ENCODE data around the gene GOLGA6A. TPM values are rescaled to one million over a fixed set of nuclear protein-coding genes. Genes with fewer than 3 reads are reported as not detected.

GOLGA6A gene
- total RNA-seq, 1 experiment from 2014 or later: not detected

DNA sequence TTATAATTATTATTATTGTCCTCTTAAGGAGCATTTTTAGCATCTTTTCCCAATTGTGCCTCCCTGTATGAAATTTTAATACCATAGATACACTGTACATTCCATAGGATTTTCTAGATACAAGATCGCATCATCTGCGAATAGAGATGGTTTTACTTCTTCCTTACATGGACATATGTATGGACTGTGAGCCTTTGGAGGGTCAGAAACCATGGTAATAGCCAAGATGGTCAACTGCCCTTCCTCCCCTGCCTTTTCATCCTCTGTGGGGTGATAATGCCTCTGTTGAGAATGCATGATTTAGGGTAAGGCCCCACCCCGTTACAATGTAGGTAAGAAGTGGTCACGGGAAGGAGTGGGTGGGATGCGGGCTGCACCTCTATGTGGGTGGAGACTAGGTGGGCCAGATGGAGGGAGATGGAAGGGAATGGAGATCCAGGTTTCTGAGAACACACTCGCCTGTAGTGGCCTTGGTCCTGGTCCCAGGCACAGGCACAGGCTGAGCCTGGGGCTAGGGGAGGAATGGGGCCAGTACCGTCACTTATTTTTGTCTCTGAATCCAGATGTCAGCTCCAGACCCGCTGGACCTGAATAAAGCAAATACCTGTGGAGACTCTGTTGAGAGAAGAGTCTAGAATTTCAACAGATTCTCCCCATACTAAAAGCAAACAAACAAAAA lies 31.7 kb downstream of the GOLGA6A start:
- TF ChIP-seq, protein P1, sequence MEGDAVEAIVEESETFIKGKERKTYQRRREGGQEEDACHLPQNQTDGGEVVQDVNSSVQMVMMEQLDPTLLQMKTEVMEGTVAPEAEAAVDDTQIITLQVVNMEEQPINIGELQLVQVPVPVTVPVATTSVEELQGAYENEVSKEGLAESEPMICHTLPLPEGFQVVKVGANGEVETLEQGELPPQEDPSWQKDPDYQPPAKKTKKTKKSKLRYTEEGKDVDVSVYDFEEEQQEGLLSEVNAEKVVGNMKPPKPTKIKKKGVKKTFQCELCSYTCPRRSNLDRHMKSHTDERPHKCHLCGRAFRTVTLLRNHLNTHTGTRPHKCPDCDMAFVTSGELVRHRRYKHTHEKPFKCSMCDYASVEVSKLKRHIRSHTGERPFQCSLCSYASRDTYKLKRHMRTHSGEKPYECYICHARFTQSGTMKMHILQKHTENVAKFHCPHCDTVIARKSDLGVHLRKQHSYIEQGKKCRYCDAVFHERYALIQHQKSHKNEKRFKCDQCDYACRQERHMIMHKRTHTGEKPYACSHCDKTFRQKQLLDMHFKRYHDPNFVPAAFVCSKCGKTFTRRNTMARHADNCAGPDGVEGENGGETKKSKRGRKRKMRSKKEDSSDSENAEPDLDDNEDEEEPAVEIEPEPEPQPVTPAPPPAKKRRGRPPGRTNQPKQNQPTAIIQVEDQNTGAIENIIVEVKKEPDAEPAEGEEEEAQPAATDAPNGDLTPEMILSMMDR (IDR thresholded peaks at IDR 0.05; ENCODE audit: unreplicated experiment): no peak
- no peak overlapping the region for H3K4me3 Mint-ChIP-seq (ENCODE audit: low read depth, unreplicated experiment)
- no TSS peak for BruUV-seq (replicated peaks)
- no peaks in the 10 kb centered on the region for H3K9me3 Mint-ChIP-seq (ENCODE audit: low read depth, unreplicated experiment)
- DNase-seq: no peak
- peaks cover 30% of the 10 kb centered on the region for H3K4me1 Mint-ChIP-seq (ENCODE audit: low read depth, unreplicated experiment)
- peaks cover 9% of the 10 kb centered on the region for H3K36me3 Mint-ChIP-seq (ENCODE audit: insufficient read depth, unreplicated experiment)
- intact Hi-C loops (cut with micrococcal nuclease; ENCODE audit: unreplicated experiment): loop anchor here (5.0 kb wide), 2 partner anchors 78 to 257 kb away; no protein-coding TSS in a partner anchor
- CTCF ChIA-PET: interaction anchor here (0.9 kb wide), 1 partner anchor 78 kb away, joined by 4 read pairs; no protein-coding TSS in a partner anchor
- no peaks in the 10 kb centered on the region for H3K27me3 Mint-ChIP-seq (ENCODE audit: unreplicated experiment)
- no peak overlapping the region for H3K27ac Mint-ChIP-seq (ENCODE audit: unreplicated experiment)

DNA sequence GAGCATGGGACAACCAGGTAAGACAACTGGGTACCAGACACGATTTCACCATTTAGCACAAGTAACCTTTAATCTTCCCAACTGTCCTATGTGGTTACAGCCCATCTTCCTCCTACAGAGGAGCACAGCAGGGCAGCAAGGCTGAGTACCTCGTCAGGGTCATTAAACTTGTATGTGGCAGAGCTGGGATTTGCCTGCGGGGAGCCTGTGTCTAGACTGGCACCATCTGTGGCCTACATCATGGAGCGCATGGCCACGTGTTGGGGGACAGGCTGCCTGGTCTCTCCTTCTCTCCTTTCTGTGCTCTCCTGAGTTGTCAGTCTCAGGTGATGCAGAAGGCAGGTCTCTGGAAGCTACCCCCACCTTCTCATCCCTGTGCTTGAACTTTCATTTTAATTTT lies 32.2 kb downstream of the GOLGA6A start:
- no peak overlapping the region for H3K27ac Mint-ChIP-seq (ENCODE audit: unreplicated experiment)
- no peaks in the 10 kb centered on the region for H3K27me3 Mint-ChIP-seq (ENCODE audit: unreplicated experiment)
- no TSS peak for BruUV-seq (replicated peaks)
- no peak overlapping the region for H3K4me3 Mint-ChIP-seq (ENCODE audit: low read depth, unreplicated experiment)
- peaks cover 9% of the 10 kb centered on the region for H3K36me3 Mint-ChIP-seq (ENCODE audit: insufficient read depth, unreplicated experiment)
- no peak for DNase-seq
- intact Hi-C loops (cut with micrococcal nuclease; ENCODE audit: unreplicated experiment): loop anchor here (5.0 kb wide), 2 partner anchors 78 to 257 kb away; no protein-coding TSS in a partner anchor
- CTCF ChIA-PET: interaction anchor here (1.1 kb wide), 1 partner anchor 95 kb away, joined by 8 read pairs; no protein-coding TSS in a partner anchor
- H3K9me3 Mint-ChIP-seq (ENCODE audit: low read depth, unreplicated experiment): no peaks in the 10 kb centered on the region
- TF ChIP-seq, protein P1 (IDR thresholded peaks at IDR 0.05; ENCODE audit: unreplicated experiment): no peak
- H3K4me1 Mint-ChIP-seq (ENCODE audit: low read depth, unreplicated experiment): peaks cover 30% of the 10 kb centered on the region

DNA sequence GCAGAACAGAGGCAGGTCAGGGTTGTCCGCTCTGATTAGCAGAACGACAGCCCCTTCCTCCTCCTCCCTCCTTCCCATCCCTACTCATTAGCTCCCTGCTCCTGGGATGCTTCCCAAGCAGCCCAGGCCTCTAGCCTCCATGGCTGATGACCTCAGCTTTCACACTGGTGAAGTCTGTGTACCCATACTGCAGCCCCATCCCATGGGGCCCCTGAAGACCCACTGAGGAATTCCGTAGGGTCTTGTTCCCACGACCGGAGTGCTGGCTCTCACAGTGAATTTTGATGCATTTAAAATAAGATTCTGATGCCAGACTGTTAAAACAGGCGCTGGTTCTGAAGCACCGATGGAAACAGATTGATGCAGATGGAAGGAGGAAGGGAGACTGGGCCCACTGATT lies 36.1 kb downstream of the GOLGA6A start:
- peaks cover 8% of the 10 kb centered on the region for H3K4me1 Mint-ChIP-seq (ENCODE audit: low read depth, unreplicated experiment)
- H3K27ac Mint-ChIP-seq (ENCODE audit: unreplicated experiment): no peak overlapping the region
- no peak overlapping the region for H3K4me3 Mint-ChIP-seq (ENCODE audit: low read depth, unreplicated experiment)
- H3K36me3 Mint-ChIP-seq (ENCODE audit: insufficient read depth, unreplicated experiment): peaks cover 18% of the 10 kb centered on the region
- no peaks in the 10 kb centered on the region for H3K9me3 Mint-ChIP-seq (ENCODE audit: low read depth, unreplicated experiment)
- TF ChIP-seq, protein P1 (IDR thresholded peaks at IDR 0.05; ENCODE audit: unreplicated experiment): no peak
- no peak for DNase-seq
- CTCF ChIA-PET: interaction anchor here (0.6 to 1.1 kb wide), 2 partner anchors 73 to 265 kb away, joined by 3 read pairs; no protein-coding TSS in a partner anchor
- no peaks in the 10 kb centered on the region for H3K27me3 Mint-ChIP-seq (ENCODE audit: unreplicated experiment)
- intact Hi-C loops (cut with micrococcal nuclease; ENCODE audit: unreplicated experiment): no loop called here
- TSS peak; percentile 13 for BruUV-seq (replicated peaks)

DNA sequence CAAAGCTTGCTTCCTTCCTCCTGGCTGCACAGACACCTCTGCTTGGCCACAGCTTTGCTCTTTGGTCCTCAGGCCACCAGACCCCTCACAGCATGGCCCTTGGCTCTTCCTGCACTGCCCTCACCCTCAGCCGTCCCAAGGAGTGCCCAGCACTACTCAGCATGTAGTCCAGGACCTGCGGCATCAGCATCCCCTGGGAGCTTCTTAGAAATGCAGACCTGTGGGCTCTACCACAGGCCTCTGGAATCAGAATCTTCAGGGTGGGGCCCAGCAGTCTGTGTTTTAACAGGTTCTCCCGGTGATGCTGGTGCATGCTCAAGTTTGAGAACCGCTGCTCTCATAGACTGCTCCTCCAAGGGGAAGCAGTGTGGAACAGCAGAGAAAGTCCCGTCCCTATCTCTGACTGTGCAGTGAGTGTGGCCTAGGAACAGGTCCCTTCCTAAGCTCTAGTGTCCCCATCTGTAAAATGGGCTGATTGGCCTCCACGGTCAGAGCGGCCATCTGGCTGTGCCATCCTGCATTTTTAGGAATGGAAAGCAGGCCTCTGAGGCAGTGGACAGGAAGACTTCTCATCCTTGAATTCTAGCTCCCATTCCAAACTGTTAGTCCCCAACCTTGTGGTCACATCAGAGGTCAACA lies 36.6 kb downstream of the GOLGA6A start:
- intact Hi-C loops (cut with micrococcal nuclease; ENCODE audit: unreplicated experiment): no loop called here
- H3K27me3 Mint-ChIP-seq (ENCODE audit: unreplicated experiment): no peaks in the 10 kb centered on the region
- H3K4me3 Mint-ChIP-seq (ENCODE audit: low read depth, unreplicated experiment): no peak overlapping the region
- H3K36me3 Mint-ChIP-seq (ENCODE audit: insufficient read depth, unreplicated experiment): peaks cover 22% of the 10 kb centered on the region
- BruUV-seq (replicated peaks): no TSS peak
- TF ChIP-seq, protein P1 (IDR thresholded peaks at IDR 0.05; ENCODE audit: unreplicated experiment): no peak
- DNase-seq: no peak
- H3K9me3 Mint-ChIP-seq (ENCODE audit: low read depth, unreplicated experiment): no peaks in the 10 kb centered on the region
- peaks cover 8% of the 10 kb centered on the region for H3K4me1 Mint-ChIP-seq (ENCODE audit: low read depth, unreplicated experiment)
- H3K27ac Mint-ChIP-seq (ENCODE audit: unreplicated experiment): peak overlapping the region; percentile 3
- CTCF ChIA-PET: interaction anchor here (0.6 to 1.1 kb wide), 4 partner anchors 73 to 266 kb away, joined by 3 to 5 read pairs (median 3); no protein-coding TSS in a partner anchor
